RWPE2 (cell line): ENCODE results near the gene STK24.

ENCODE experiments used
- ATAC-seq: fragments of 200-7000 bp; cut with Tn5 transposase; 3 replicates; pipeline ENCODE4 v1.9.1; 2021; ENCODE audit warnings: low read depth
- DNase-seq: peaks from one replicate; pipeline ENCODE4 v3.0.0-alpha.2; 2020; ENCODE audit warnings: low spot score
- H3K27ac ChIP-seq: fragments of 450-650 bp; 2 replicates; pipeline ENCODE4 v1.5.1; 2017; ENCODE audit warnings: mild to moderate bottlenecking; ENCODE audit not compliant: poor library complexity, severe bottlenecking
- H3K27me3 ChIP-seq: fragments of 250-450 bp; sonication (Bioruptor Pico); 2 replicates; pipeline ENCODE4 v1.5.1; 2021; ENCODE audit warnings: mild to moderate bottlenecking, moderate library complexity; ENCODE audit not compliant: insufficient read depth, poor library complexity, severe bottlenecking
- H3K36me3 ChIP-seq: fragments of 250-450 bp; sonication (Bioruptor Pico); 2 replicates; pipeline ENCODE4 v1.5.1; 2020; ENCODE audit warnings: low read depth, mild to moderate bottlenecking, moderate library complexity
- H3K4me1 ChIP-seq: fragments of 250-450 bp; sonication (Bioruptor Pico); 2 replicates; pipeline ENCODE4 v1.5.1; 2021; ENCODE audit warnings: mild to moderate bottlenecking, moderate library complexity; ENCODE audit not compliant: insufficient read depth, poor library complexity, severe bottlenecking
- H3K4me3 ChIP-seq: fragments of 250-450 bp; sonication (Bioruptor Pico); 2 replicates; pipeline ENCODE4 v1.5.1; 2021; ENCODE audit warnings: mild to moderate bottlenecking, moderate library complexity; ENCODE audit not compliant: severe bottlenecking
- H3K9me3 ChIP-seq: fragments of 250-450 bp; sonication (Bioruptor Pico); 2 replicates; pipeline ENCODE4 v1.5.1; 2021; ENCODE audit warnings: mild to moderate bottlenecking, moderate library complexity; ENCODE audit not compliant: severe bottlenecking
- CTCF ChIP-seq: fragments of 450-650 bp; IDR thresholded peaks from one replicate; pipeline ENCODE4 v1.5.1; 2017; ENCODE audit warnings: mild to moderate bottlenecking, moderate library complexity; ENCODE audit not compliant: poor library complexity, severe bottlenecking

STK24 gene

DNA sequence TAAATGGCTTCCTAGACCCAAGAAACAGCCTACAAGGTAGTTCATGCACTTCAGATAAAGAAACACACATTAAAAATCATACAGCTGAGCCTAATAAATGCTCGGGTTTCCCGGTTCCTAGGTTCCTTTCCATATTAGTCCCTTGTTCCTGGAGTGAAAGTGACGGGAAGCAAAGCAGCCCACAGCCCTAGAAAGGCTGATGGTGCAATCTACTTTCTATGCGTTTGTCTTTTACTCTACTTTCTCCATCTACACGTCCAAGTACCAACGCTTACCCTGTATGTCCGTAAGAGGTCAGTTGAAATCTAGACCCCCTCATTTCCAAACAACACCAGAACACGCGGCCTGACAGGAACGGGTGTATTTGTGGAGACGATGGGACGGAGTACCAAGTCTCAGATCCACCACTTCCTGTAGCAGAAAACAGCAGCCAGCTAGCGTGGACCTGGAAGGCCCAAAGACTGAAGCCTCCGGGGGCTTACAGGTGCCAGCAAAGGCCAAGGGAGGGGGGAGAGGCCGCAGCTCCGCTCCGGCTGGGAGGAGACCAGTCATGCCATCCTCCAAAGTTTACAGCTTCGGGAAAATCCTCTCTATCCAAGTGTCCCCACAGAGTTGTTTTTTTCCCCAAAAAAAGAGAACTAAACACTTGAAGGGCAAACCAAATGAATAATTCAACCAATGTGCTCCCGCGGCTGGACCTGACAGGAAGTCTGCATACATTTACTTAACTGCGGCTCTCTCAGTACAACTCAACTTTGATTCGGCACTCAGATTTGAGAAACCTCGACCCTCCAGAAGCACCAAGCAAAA is 34.1 kb downstream of the STK24 start:
- no peaks in the 10 kb centered on the region for H3K27me3 ChIP-seq
- ATAC-seq, result no peak
- H3K4me1 ChIP-seq, result peaks cover 13% of the 10 kb centered on the region
- no peak overlapping the region for H3K4me3 ChIP-seq
- DNase-seq, result no peak
- no peak for TF ChIP-seq CTCF
- H3K36me3 ChIP-seq, result peaks cover 21% of the 10 kb centered on the region
- peak overlapping the region; percentile 5 for H3K27ac ChIP-seq
- no peaks in the 10 kb centered on the region for H3K9me3 ChIP-seq

DNA sequence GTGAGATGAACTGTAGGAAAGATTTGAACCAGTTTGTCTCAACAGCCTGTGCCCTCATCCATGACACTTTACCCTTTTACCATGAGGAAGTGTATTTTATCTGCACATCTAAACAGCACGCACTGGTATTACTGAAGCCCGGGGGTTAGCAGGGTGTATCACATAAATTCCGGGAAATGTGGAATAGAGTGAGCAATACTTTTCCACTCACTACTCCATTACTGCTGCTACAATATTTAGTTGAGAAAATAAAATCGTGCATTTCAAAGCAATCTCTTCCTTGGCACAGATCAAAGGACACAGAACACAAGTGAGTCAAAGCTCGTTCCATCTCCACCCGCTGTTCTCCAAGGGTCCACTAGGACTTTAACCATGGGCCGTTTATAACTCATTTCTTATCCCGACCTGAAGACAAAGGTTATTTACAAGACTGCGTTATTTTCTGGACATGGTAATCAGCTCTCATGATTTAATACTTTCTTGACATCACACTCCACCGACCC is 35.2 kb downstream of the STK24 start:
- peaks cover 13% of the 10 kb centered on the region for H3K36me3 ChIP-seq
- H3K4me1 ChIP-seq, result peaks cover 24% of the 10 kb centered on the region
- no peak for ATAC-seq

DNA sequence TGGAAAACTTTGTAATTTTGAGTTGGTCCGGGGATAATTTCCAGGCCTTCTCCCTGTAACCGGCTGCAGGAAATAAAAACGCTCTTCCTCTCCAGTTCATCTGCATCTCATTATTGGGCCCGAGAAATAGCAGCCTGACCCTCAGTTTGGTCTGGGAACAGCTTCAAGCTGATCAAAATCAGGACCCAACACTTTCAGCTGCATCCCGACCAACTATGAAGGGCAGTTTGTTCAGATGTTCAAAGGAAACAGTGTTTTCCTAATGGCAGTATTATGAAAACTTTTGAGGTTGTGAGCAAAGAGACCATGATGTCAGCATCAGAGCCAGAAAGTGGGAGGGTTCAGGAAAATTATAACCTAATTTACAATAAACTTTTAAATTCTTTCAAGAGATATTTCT is 35.7 kb downstream of the STK24 start:
- H3K4me1 ChIP-seq, result peaks cover 29% of the 10 kb centered on the region
- DNase-seq, result no peak

More for the DNA sequence above, 35.2 kb downstream of the STK24 start:
- DNase-seq, result no peak
- H3K27ac ChIP-seq, result peak overlapping the region; percentile 2
- no peaks in the 10 kb centered on the region for H3K9me3 ChIP-seq
- no peak overlapping the region for H3K4me3 ChIP-seq
- no peaks in the 10 kb centered on the region for H3K27me3 ChIP-seq
- TF ChIP-seq CTCF, result no peak

DNA sequence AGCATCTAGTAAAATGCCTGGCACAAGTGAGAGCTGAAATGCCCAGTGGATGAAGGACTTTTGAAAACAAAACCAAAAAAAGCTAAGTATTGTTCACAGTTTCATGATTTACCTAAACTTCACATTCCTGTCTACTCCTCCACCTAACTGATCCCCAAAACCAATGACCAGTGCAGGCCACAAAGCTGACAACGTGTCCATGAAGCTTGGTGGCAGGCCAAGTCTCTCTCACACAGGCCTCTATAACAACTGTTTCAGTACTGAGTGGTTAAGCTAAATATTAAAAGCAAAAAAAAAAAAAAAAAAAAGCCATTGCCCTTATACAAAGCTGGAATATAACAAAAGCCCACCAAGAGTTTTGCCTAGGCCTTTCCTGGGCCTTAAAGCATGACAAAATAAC is 36.4 kb downstream of the STK24 start:
- Histone ChIP-seq H3K4me3 (no peak overlapping the region), H3K4me1 (peaks cover 36% of the 10 kb centered on the region), H3K27me3 (no peaks in the 10 kb centered on the region), H3K36me3 (peaks cover 13% of the 10 kb centered on the region), H3K9me3 (no peaks in the 10 kb centered on the region), H3K27ac (peak overlapping the region; percentile 2)
- DNase-seq (no peak), ATAC-seq (no peak)
- TF ChIP-seq CTCF, result no peak

More for the DNA sequence above, 35.7 kb downstream of the STK24 start:
- H3K36me3 ChIP-seq, result peaks cover 13% of the 10 kb centered on the region
- H3K27me3 ChIP-seq, result no peaks in the 10 kb centered on the region
- no peak overlapping the region for H3K4me3 ChIP-seq
- no peaks in the 10 kb centered on the region for H3K9me3 ChIP-seq
- TF ChIP-seq CTCF, result no peak
- peak overlapping the region; percentile 2 for H3K27ac ChIP-seq
- ATAC-seq, result no peak

GRCh38 chr13:98539666-98540065 is 37.2 kb downstream of the STK24 start:
- DNase-seq (no peak), ATAC-seq (no peak)
- no peak for TF ChIP-seq CTCF
- Histone ChIP-seq H3K27ac (peak overlapping the region; percentile 2), H3K4me3 (no peak overlapping the region), H3K9me3 (no peaks in the 10 kb centered on the region), H3K27me3 (no peaks in the 10 kb centered on the region), H3K4me1 (peaks cover 41% of the 10 kb centered on the region), H3K36me3 (peaks cover 13% of the 10 kb centered on the region)
